Vagina (tissue), 2 donors: ENCODE results near the gene ARG2.

Experiments
- POLR2AphosphoS5 ChIP-seq, 2 donors: sonication (generic); formaldehyde crosslinking; IDR thresholded peaks; one replicate each; pipeline ENCODE4 v1.9.0; 2017; ENCODE audit warnings: antibody characterized with exemption in 2 of 2, mild to moderate bottlenecking in 2 of 2, low read depth in 1 of 2; ENCODE audit not compliant: insufficient read depth in 1 of 2
- TF ChIP-seq, protein P1 (sequence below), 3 experiments: fragments of 450-650 bp in 2 of 3; fragments of 200-600 bp in 1 of 3; sonication (generic) in 1 of 3; IDR thresholded peaks; one replicate each; pipeline ENCODE4 v1.5.1; 2017 to 2019; ENCODE audit warnings: antibody characterized with exemption in 3 of 3, mild to moderate bottlenecking in 2 of 3, moderate library complexity in 2 of 3

DNA sequence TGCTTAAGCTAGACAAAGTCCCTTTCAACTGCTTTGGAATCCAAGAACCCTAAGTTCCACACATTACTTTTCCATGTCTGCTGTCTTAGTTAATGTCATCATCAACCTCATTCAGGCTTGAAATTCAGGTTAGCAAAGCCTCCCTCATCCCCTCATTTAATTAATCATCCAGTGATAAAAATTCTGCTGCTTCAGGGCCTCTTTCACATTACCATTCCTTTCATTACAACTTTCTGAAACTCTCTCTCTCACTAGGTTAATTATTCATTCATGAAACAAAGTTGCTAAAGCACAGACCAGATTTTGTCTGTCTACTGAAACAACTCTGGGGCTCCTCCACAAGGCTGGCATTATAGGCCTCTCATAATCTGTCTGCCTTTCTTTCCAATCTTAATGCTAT is 64.1 kb downstream of the ARG2 start:
- TF ChIP-seq, protein P1, sequence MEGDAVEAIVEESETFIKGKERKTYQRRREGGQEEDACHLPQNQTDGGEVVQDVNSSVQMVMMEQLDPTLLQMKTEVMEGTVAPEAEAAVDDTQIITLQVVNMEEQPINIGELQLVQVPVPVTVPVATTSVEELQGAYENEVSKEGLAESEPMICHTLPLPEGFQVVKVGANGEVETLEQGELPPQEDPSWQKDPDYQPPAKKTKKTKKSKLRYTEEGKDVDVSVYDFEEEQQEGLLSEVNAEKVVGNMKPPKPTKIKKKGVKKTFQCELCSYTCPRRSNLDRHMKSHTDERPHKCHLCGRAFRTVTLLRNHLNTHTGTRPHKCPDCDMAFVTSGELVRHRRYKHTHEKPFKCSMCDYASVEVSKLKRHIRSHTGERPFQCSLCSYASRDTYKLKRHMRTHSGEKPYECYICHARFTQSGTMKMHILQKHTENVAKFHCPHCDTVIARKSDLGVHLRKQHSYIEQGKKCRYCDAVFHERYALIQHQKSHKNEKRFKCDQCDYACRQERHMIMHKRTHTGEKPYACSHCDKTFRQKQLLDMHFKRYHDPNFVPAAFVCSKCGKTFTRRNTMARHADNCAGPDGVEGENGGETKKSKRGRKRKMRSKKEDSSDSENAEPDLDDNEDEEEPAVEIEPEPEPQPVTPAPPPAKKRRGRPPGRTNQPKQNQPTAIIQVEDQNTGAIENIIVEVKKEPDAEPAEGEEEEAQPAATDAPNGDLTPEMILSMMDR (IDR thresholded peaks at IDR 0.05) = no peak
- no peak for TF ChIP-seq POLR2AphosphoS5 (IDR thresholded peaks at IDR 0.05; ENCODE audit: insufficient read depth in 1 of 2, low read depth in 1 of 2)
